CD14-positive monocyte (primary cell): Measurements from ENCODE around the gene CHRNG. TPM values are rescaled to one million over a fixed set of nuclear protein-coding genes. Genes with fewer than 3 reads are reported as not detected.

Experiments used
- DNase-seq, 3 donors: peaks; one replicate each; pipeline ENCODE4 v3.0.0-alpha.2; 2011 to 2022
- H2AFZ ChIP-seq: 2 replicates; pipeline ENCODE4 v1.6.0; 2012; ENCODE audit warnings: mild to moderate bottlenecking, low read depth, low read length, inconsistent platforms; ENCODE audit not compliant: insufficient read depth, poor library complexity, severe bottlenecking
- H3K27ac ChIP-seq, 2 donors: 1 replicate in 1 of 2; 2 replicates in 1 of 2; pipeline ENCODE4 v1.5.1; 2012 to 2013; ENCODE audit warnings: low read length in 2 of 2, control low read depth in 1 of 2, inconsistent platforms in 1 of 2, low read depth in 1 of 2, mild to moderate bottlenecking in 1 of 2
- H3K27me3 ChIP-seq, 2 donors: one replicate each; pipeline versions ENCODE4 v1.6.0 to v1.6.1; 2011 to 2013; ENCODE audit warnings: low read length in 2 of 2; ENCODE audit not compliant: control insufficient read depth in 2 of 2, insufficient read depth in 2 of 2
- H3K36me3 ChIP-seq, 2 donors: replicated peaks in 1 of 2; 1 replicate in 1 of 2; 2 replicates in 1 of 2; pipeline versions ENCODE4 v1.5.1 to v1.6.1; 2012 to 2013; ENCODE audit warnings: low read length in 2 of 2, control low read depth in 1 of 2, inconsistent platforms in 1 of 2, mild to moderate bottlenecking in 1 of 2; ENCODE audit not compliant: insufficient read depth in 2 of 2, control insufficient read depth in 1 of 2
- H3K4me1 ChIP-seq, 2 donors: 1 replicate in 1 of 2; 2 replicates in 1 of 2; pipeline versions ENCODE4 v1.5.1 to v1.6.1; 2012 to 2013; ENCODE audit warnings: low read length in 2 of 2, control low read depth in 1 of 2, inconsistent platforms in 1 of 2, mild to moderate bottlenecking in 1 of 2, moderate library complexity in 1 of 2; ENCODE audit not compliant: insufficient read depth in 2 of 2, control insufficient read depth in 1 of 2
- H3K4me2 ChIP-seq: replicated peaks from 2 replicates; pipeline ENCODE3; 2012; ENCODE audit warnings: low read length, moderate library complexity, mild to moderate bottlenecking; ENCODE audit not compliant: poor library complexity, severe bottlenecking; ENCODE audit errors: extremely low read depth
- H3K4me3 ChIP-seq, 3 experiments: fragments of 200-600 bp in 1 of 3; sonication (generic) in 1 of 3; replicated peaks in 1 of 3; 1 replicate in 2 of 3; 2 replicates in 1 of 3; pipeline ENCODE4 v1.5.1; 2011 to 2013; ENCODE audit warnings: low read length in 3 of 3, mild to moderate bottlenecking in 3 of 3, control low read depth in 2 of 3, low read depth in 2 of 3, inconsistent platforms in 1 of 3, moderate library complexity in 1 of 3
- H3K79me2 ChIP-seq: 2 replicates; pipeline ENCODE4 v1.6.0; 2012; ENCODE audit warnings: mild to moderate bottlenecking, control low read depth, inconsistent platforms, low read length, moderate library complexity; ENCODE audit not compliant: insufficient read depth
- H3K9ac ChIP-seq: 2 replicates; pipeline ENCODE4 v1.6.0; 2017; ENCODE audit warnings: low read length, mild to moderate bottlenecking; ENCODE audit not compliant: insufficient read depth, poor library complexity, severe bottlenecking
- H3K9me3 ChIP-seq, 2 donors: replicated peaks in 1 of 2; 1 replicate in 1 of 2; 2 replicates in 1 of 2; pipeline versions ENCODE4 v1.5.1 to v1.6.1; 2012 to 2013; ENCODE audit warnings: low read length in 2 of 2, control low read depth in 1 of 2; ENCODE audit not compliant: control insufficient read depth in 1 of 2, insufficient read depth in 1 of 2
- H4K20me1 ChIP-seq: 2 replicates; pipeline ENCODE4 v1.6.0; 2012; ENCODE audit warnings: mild to moderate bottlenecking, low read length, control low read depth, moderate library complexity; ENCODE audit not compliant: insufficient read depth
- H3K27ac Mint-ChIP-seq, 7 donors: one replicate each; pipeline ENCODE4 v1.8.0; 2020; ENCODE audit warnings: mild to moderate bottlenecking in 7 of 7, mixed read lengths in 7 of 7, moderate library complexity in 6 of 7, inconsistent platforms in 2 of 7
- H3K27me3 Mint-ChIP-seq, 3 donors: one replicate each; pipeline ENCODE4 v1.8.0; 2021 to 2022; ENCODE audit warnings: low read depth in 3 of 3, mild to moderate bottlenecking in 3 of 3, mixed read lengths in 3 of 3, moderate library complexity in 3 of 3, inconsistent platforms in 1 of 3
- H3K36me3 Mint-ChIP-seq, 2 donors: one replicate each; pipeline ENCODE4 v1.8.0; 2020; ENCODE audit warnings: mixed read lengths in 2 of 2, inconsistent platforms in 1 of 2, mild to moderate bottlenecking in 1 of 2
- H3K4me1 Mint-ChIP-seq: one replicate; pipeline ENCODE4 v1.8.0; 2020; ENCODE audit warnings: mild to moderate bottlenecking, mixed read lengths
- H3K4me3 Mint-ChIP-seq, 2 donors: one replicate each; pipeline ENCODE4 v1.8.0; 2020; ENCODE audit warnings: mild to moderate bottlenecking in 2 of 2, mixed read lengths in 2 of 2, moderate library complexity in 1 of 2
- H3K9me3 Mint-ChIP-seq, 7 donors: one replicate each; pipeline ENCODE4 v1.8.0; 2020 to 2022; ENCODE audit warnings: mixed read lengths in 7 of 7, mild to moderate bottlenecking in 6 of 7, moderate library complexity in 6 of 7, inconsistent platforms in 2 of 7
- WGBS: methylation state at CpG from one replicate; pipeline ENCODE4 v1.1.5; 2013; ENCODE audit warnings: missing lambda C conversion rate; ENCODE audit not compliant: insufficient coverage; 5-methylcytosine and 5-hydroxymethylcytosine counted together
- intact Hi-C, 2 donors: fragments of 100-400 bp; cut with micrococcal nuclease; formaldehyde crosslinking; loops; one replicate each; pipeline versions ENCODE4 v1.15.0 to v1.15.1; 2023
- polyA plus RNA-seq, 3 donors: library from polyadenylated mRNA; depleted of rRNA in 1 of 3; unstranded in 2 of 3; stranded (reverse) in 1 of 3; fragments of 300-500 nt in 2 of 3; fragments of >200 nt in 1 of 3; fragmentation: Illumina TruSeq in 2 of 3; gene quantifications; 1 replicate in 2 of 3; 2 replicates in 1 of 3; pipeline ENCODE4 v1.2.3, GENCODE V29; 2012 to 2021
- TF ChIP-seq, protein P1 (sequence below): fragments of 200-600 bp; IDR thresholded peaks from one replicate; pipeline ENCODE4 v1.8.0; 2022; ENCODE audit warnings: antibody characterized with exemption, mild to moderate bottlenecking

The CHRNG gene
- polyA plus RNA-seq, 3 donors = not detected

DNA sequence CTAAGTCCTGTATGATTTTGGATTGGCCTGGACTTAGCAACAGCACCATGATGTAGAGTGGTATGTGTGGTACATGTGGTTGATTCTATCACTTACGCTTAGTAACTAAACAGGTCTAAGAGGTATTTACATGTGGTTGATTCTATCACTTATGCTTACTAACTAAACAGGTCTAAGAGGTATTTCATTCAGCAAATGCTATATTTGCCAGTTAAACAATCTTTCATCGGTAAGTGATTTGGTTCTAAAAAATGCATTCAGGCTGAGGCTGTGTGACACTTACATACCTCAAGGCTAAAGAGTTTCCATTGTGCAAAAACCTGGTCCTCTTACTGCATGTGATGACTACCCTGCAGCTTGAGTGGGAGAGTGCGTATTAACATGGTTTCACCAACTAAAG lies 24.1 kb downstream of the CHRNG start:
- peaks cover 0 to 5% (median 0%) of the 10 kb centered on the region in 3 donors for H3K27me3 Mint-ChIP-seq
- DNase-seq = no peak
- H3K9ac ChIP-seq = no peak overlapping the region
- H4K20me1 ChIP-seq = peaks cover 73% of the 10 kb centered on the region
- TF ChIP-seq, protein P1, sequence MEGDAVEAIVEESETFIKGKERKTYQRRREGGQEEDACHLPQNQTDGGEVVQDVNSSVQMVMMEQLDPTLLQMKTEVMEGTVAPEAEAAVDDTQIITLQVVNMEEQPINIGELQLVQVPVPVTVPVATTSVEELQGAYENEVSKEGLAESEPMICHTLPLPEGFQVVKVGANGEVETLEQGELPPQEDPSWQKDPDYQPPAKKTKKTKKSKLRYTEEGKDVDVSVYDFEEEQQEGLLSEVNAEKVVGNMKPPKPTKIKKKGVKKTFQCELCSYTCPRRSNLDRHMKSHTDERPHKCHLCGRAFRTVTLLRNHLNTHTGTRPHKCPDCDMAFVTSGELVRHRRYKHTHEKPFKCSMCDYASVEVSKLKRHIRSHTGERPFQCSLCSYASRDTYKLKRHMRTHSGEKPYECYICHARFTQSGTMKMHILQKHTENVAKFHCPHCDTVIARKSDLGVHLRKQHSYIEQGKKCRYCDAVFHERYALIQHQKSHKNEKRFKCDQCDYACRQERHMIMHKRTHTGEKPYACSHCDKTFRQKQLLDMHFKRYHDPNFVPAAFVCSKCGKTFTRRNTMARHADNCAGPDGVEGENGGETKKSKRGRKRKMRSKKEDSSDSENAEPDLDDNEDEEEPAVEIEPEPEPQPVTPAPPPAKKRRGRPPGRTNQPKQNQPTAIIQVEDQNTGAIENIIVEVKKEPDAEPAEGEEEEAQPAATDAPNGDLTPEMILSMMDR = no peak
- no peak overlapping the region for H2AFZ ChIP-seq
- peaks cover 4% of the 10 kb centered on the region for H3K4me1 Mint-ChIP-seq
- H3K4me1 ChIP-seq = no peaks in the 10 kb centered on the region
- peaks cover 90 to 99% of the 10 kb centered on the region in 2 donors for H3K36me3 ChIP-seq
- H3K9me3 ChIP-seq = no peaks in the 10 kb centered on the region
- H3K79me2 ChIP-seq = no peaks in the 10 kb centered on the region
- H3K36me3 Mint-ChIP-seq = peaks cover 86 to 93% of the 10 kb centered on the region in 2 donors
- H3K27me3 ChIP-seq = no peaks in the 10 kb centered on the region
- H3K4me2 ChIP-seq = no peak overlapping the region
- no CpG with 5 or more reads among the region's 3 CpGs for WGBS
- no peak overlapping the region for H3K27ac Mint-ChIP-seq
- no peak overlapping the region for H3K4me3 ChIP-seq
- intact Hi-C loops = no loop called here
- H3K9me3 Mint-ChIP-seq = no peaks in the 10 kb centered on the region
- no peak overlapping the region for H3K27ac ChIP-seq
- H3K4me3 Mint-ChIP-seq = no peak overlapping the region

DNA sequence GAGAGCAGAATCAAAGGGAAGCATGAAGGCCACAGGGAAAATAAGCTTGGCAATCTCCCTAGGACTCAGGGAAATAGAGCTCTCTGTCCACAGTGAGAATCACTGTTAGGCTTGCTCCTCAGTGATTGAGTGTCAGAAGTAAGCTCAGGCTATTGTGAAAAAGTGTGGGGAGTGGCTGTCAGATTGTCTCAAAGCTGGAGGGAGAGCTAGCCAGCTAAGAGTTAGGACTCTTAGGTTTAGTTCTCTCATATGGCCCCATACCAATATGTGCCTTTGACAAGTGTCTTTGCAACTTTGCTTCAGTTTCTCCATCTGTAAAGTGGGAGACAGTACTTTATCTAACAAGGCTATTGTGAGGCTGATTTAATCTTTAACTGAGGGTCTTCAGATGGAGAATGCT lies 28.2 kb downstream of the CHRNG start:
- Mint-ChIP-seq H3K36me3 (peaks cover 95 to 98% of the 10 kb centered on the region in 2 donors), H3K27ac (no peak overlapping the region), H3K27me3 (peaks cover 0 to 4% (median 0%) of the 10 kb centered on the region in 3 donors), H3K4me3 (no peak overlapping the region), H3K4me1 (peaks cover 4% of the 10 kb centered on the region), H3K9me3 (peaks cover 0 to 1% (median 0%) of the 10 kb centered on the region in 7 donors)
- intact Hi-C loops = no loop called here
- TF ChIP-seq, protein P1 = no peak
- Histone ChIP-seq H3K79me2 (no peaks in the 10 kb centered on the region), H3K36me3 (peaks cover 92 to 99% of the 10 kb centered on the region in 2 donors), H3K27ac (peak overlapping the region in 1 of 2 donors; percentile 30), H4K20me1 (peaks cover 62% of the 10 kb centered on the region), H3K9ac (no peak overlapping the region), H2AFZ (no peak overlapping the region), H3K4me1 (no peaks in the 10 kb centered on the region), H3K27me3 (no peaks in the 10 kb centered on the region), H3K9me3 (no peaks in the 10 kb centered on the region), H3K4me3 (no peak overlapping the region), H3K4me2 (no peak overlapping the region)
- no peak for DNase-seq
